ENCODE results near the gene IRS2.

DNA sequence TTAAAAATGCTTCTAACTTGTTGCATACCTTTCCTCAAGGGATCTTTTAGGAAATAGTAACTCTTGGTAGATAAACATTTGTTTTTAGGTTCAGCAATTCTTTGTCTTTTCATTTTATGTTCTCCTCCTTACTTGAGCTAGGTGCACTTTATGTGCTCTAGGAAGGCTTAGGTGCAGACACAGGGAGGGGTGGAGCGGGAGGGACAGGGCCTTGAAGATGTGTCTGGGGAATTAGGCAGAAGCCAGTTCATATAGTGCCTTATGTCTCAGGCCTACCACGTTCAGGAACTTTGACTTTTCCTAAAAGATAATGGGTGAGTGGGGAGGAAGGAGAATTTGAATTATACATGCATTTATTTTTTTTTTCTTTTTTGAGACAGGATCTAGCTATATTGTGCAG lies 37.7 kb downstream of the IRS2 start:
- TF ChIP-seq CTCF (optimal IDR thresholded peaks at IDR 0.05 in 1 of 3, IDR thresholded peaks at IDR 0.05 in 1 of 3, conservative IDR thresholded peaks at IDR 0.05 in 1 of 3; ENCODE audit: extremely low read depth in 1 of 3, insufficient read depth in 2 of 3, low read length in 3 of 3): no peak
- TF ChIP-seq EZH2 (IDR thresholded peaks at IDR 0.05; ENCODE audit: low read length): no peak
